Osteoblast (primary cell): Measurements from ENCODE around the gene ACACB. TPM values are rescaled to one million over a fixed set of nuclear protein-coding genes. Genes with fewer than 3 reads are reported as not detected.

Experiments
- DNase-seq: peaks from one replicate; pipeline ENCODE4 v3.0.0; 2011; ENCODE audit warnings: low spot score, mixed read lengths; ENCODE audit not compliant: insufficient read length; ENCODE audit errors: missing footprints
- H2AFZ ChIP-seq: 2 replicates; pipeline ENCODE4 v1.6.0; 2011; ENCODE audit warnings: mild to moderate bottlenecking, low read length
- H3K27ac ChIP-seq: 2 replicates; pipeline ENCODE4 v1.5.1; 2011; ENCODE audit warnings: mild to moderate bottlenecking, low read depth, low read length, moderate library complexity
- H3K27me3 ChIP-seq: 2 replicates; pipeline ENCODE4 v1.6.0; 2012; ENCODE audit warnings: mild to moderate bottlenecking, control low read depth, inconsistent platforms, low read length, moderate library complexity; ENCODE audit not compliant: insufficient read depth
- H3K36me3 ChIP-seq: 2 replicates; pipeline ENCODE4 v1.5.1; 2011; ENCODE audit warnings: mild to moderate bottlenecking, low read length, control low read depth, moderate library complexity; ENCODE audit not compliant: insufficient read depth
- H3K4me1 ChIP-seq: 2 replicates; pipeline ENCODE4 v1.5.1; 2011; ENCODE audit warnings: mild to moderate bottlenecking, low read length, control low read depth, moderate library complexity; ENCODE audit not compliant: insufficient read depth
- H3K4me2 ChIP-seq: 2 replicates; pipeline ENCODE4 v1.6.0; 2011; ENCODE audit warnings: mild to moderate bottlenecking, low read length; ENCODE audit not compliant: insufficient read depth
- H3K4me3 ChIP-seq: fragments of 200-600 bp; sonication (generic); 3 replicates; pipeline ENCODE4 v1.5.1; 2012; ENCODE audit warnings: mild to moderate bottlenecking, low read length, inconsistent platforms; ENCODE audit not compliant: insufficient read depth
- H3K79me2 ChIP-seq: 2 replicates; pipeline ENCODE4 v1.6.0; 2012; ENCODE audit warnings: mild to moderate bottlenecking, low read length, control low read depth, inconsistent platforms; ENCODE audit not compliant: insufficient read depth
- H3K9me3 ChIP-seq: 2 replicates; pipeline ENCODE4 v1.5.1; 2011; ENCODE audit warnings: low read depth, low read length, control low read depth
- H4K20me1 ChIP-seq: 2 replicates; pipeline ENCODE4 v1.6.0; 2012; ENCODE audit warnings: mild to moderate bottlenecking, low read length, control low read depth; ENCODE audit not compliant: insufficient read depth
- CTCF ChIP-seq: IDR thresholded peaks from 2 replicates; pipeline ENCODE4 v1.5.1; 2011; ENCODE audit warnings: mild to moderate bottlenecking, low read depth, low read length, moderate library complexity; ENCODE audit errors: extremely low read depth
- total RNA-seq: library from RNA; depleted of rRNA; stranded (reverse); fragments of >200 nt; gene quantifications from 2 replicates; pipeline ENCODE4 v1.2.3, GENCODE V29; 2012

The ACACB gene
- total RNA-seq, 1 donor: 13.8 TPM

- no peaks in the 10 kb centered on the region for H3K27me3 ChIP-seq
- no peak overlapping the region for H3K4me3 ChIP-seq
- H4K20me1 ChIP-seq: no peaks in the 10 kb centered on the region
- H3K4me2 ChIP-seq: no peak overlapping the region
- H3K79me2 ChIP-seq: no peaks in the 10 kb centered on the region
- no peak for TF ChIP-seq CTCF
- DNase-seq: no peak
- no peaks in the 10 kb centered on the region for H3K4me1 ChIP-seq
- no peak overlapping the region for H2AFZ ChIP-seq
- no peaks in the 10 kb centered on the region for H3K9me3 ChIP-seq
- H3K36me3 ChIP-seq: no peaks in the 10 kb centered on the region
- H3K27ac ChIP-seq: no peak overlapping the region
Observed at GRCh38 chr12:109230193-109230592, 113.8 kb downstream of the ACACB start.

- Histone ChIP-seq H2AFZ (no peak overlapping the region), H3K4me3 (no peak overlapping the region), H3K79me2 (no peaks in the 10 kb centered on the region), H4K20me1 (no peaks in the 10 kb centered on the region), H3K36me3 (no peaks in the 10 kb centered on the region), H3K27ac (no peak overlapping the region), H3K27me3 (no peaks in the 10 kb centered on the region), H3K9me3 (no peaks in the 10 kb centered on the region), H3K4me1 (no peaks in the 10 kb centered on the region), H3K4me2 (no peak overlapping the region)
- DNase-seq: no peak
- TF ChIP-seq CTCF: no peak
Observed at GRCh38 chr12:109232731-109233130, 116.3 kb downstream of the ACACB start.

GRCh38 chr12:109234012-109234411 is 117.6 kb downstream of the ACACB start:
- H3K36me3 ChIP-seq: no peaks in the 10 kb centered on the region
- H3K27ac ChIP-seq: no peak overlapping the region
- H3K79me2 ChIP-seq: no peaks in the 10 kb centered on the region
- H3K9me3 ChIP-seq: no peaks in the 10 kb centered on the region
- H4K20me1 ChIP-seq: no peaks in the 10 kb centered on the region
- no peaks in the 10 kb centered on the region for H3K27me3 ChIP-seq
- no peak overlapping the region for H3K4me2 ChIP-seq
- no peak overlapping the region for H2AFZ ChIP-seq
- no peak for DNase-seq
- no peak for TF ChIP-seq CTCF
- no peak overlapping the region for H3K4me3 ChIP-seq
- H3K4me1 ChIP-seq: no peaks in the 10 kb centered on the region

- no peaks in the 10 kb centered on the region for H3K36me3 ChIP-seq
- H2AFZ ChIP-seq: no peak overlapping the region
- no peaks in the 10 kb centered on the region for H3K27me3 ChIP-seq
- no peak overlapping the region for H3K4me3 ChIP-seq
- TF ChIP-seq CTCF: no peak
- H3K27ac ChIP-seq: no peak overlapping the region
- DNase-seq: no peak
- no peaks in the 10 kb centered on the region for H3K79me2 ChIP-seq
- H3K4me2 ChIP-seq: no peak overlapping the region
- no peaks in the 10 kb centered on the region for H4K20me1 ChIP-seq
- H3K4me1 ChIP-seq: no peaks in the 10 kb centered on the region
- no peaks in the 10 kb centered on the region for H3K9me3 ChIP-seq
Observed at GRCh38 chr12:109236257-109236656, 119.9 kb downstream of the ACACB start.
